WTC11 (cell line): ENCODE measurements around the gene MRFAP1L1. TPM values are rescaled to one million over a fixed set of nuclear protein-coding genes. Genes with fewer than 3 reads are reported as not detected.
A peak's percentile ranks its signal among the peaks of the same experiment; 100 is the strongest.
"Not testable (repeated sequence)": the region's sequence is repeated elsewhere in the genome, so short reads cannot be mapped to it uniquely, and the experiment has no call there.

Experiments used
- ATAC-seq: fragments of 200-7000 bp; cut with Tn5 transposase; 2 replicates; pipeline ENCODE4 v1.10.0; 2021; ENCODE audit warnings: mild to moderate bottlenecking, moderate library complexity
- CTCF ChIA-PET: fragments of 300-600 bp; sonication (Branson Sonifier 250); formaldehyde crosslinking; loops from one replicate; lab custom pipeline; 2021; ENCODE audit warnings: antibody characterized with exemption; lab: Charles Lee
- POLR2A ChIA-PET: fragments of 350-600 bp; sonication (Branson Sonifier 250); formaldehyde crosslinking; loops from one replicate; lab custom pipeline; 2021; ENCODE audit warnings: antibody characterized with exemption; lab: Charles Lee
- DNase-seq: peaks from one replicate; pipeline ENCODE4 v3.0.0; 2021; ENCODE audit warnings: low spot score
- H3K27ac Mint-ChIP-seq: 2 replicates; pipeline ENCODE4 v1.8.0; 2021; ENCODE audit warnings: mixed read lengths
- H3K27me3 Mint-ChIP-seq: 2 replicates; pipeline ENCODE4 v1.8.0; 2021; ENCODE audit warnings: low read depth, mild to moderate bottlenecking, moderate library complexity, mixed read lengths
- H3K36me3 Mint-ChIP-seq: 2 replicates; pipeline ENCODE4 v1.8.0; 2021; ENCODE audit warnings: mixed read lengths
- H3K4me1 Mint-ChIP-seq: 2 replicates; pipeline ENCODE4 v1.8.0; 2022; ENCODE audit warnings: mixed read lengths
- H3K4me3 Mint-ChIP-seq: 2 replicates; pipeline ENCODE4 v1.8.0; 2021; ENCODE audit warnings: mild to moderate bottlenecking, moderate library complexity, mixed read lengths
- H3K9me3 Mint-ChIP-seq: 2 replicates; pipeline ENCODE4 v1.8.0; 2021; ENCODE audit warnings: mixed read lengths
- AFF4 ChIP-seq: sonication (generic); formaldehyde crosslinking; IDR thresholded peaks from 2 replicates; pipeline ENCODE4 v1.8.1; 2023; ENCODE audit warnings: mild to moderate bottlenecking, missing genetic modification reagents, borderline replicate concordance
- CDX4 ChIP-seq: fragments of 250-450 bp; sonication (Bioruptor Pico); IDR thresholded peaks from 2 replicates; pipeline ENCODE4 v1.9.0; 2021; ENCODE audit warnings: moderate library complexity, mild to moderate bottlenecking, inconsistent platforms, borderline replicate concordance
- GABPB1 ChIP-seq: sonication (generic); formaldehyde crosslinking; IDR thresholded peaks from 2 replicates; pipeline ENCODE4 v1.8.1; 2023; ENCODE audit warnings: mild to moderate bottlenecking, missing genetic modification reagents
- HMGXB4 ChIP-seq: sonication (generic); formaldehyde crosslinking; IDR thresholded peaks from 2 replicates; pipeline ENCODE4 v1.8.1; 2023; ENCODE audit warnings: mild to moderate bottlenecking, moderate library complexity, missing genetic modification reagents
- SMAD3 ChIP-seq: sonication (generic); formaldehyde crosslinking; IDR thresholded peaks from 2 replicates; pipeline ENCODE4 v1.8.0; 2022; ENCODE audit warnings: missing genetic modification reagents, mild to moderate bottlenecking, borderline replicate concordance
- STAT6 ChIP-seq: sonication (generic); formaldehyde crosslinking; conservative IDR thresholded peaks from 2 replicates; pipeline ENCODE4 v1.8.1; 2023; ENCODE audit warnings: mild to moderate bottlenecking, low read depth, missing genetic modification reagents, moderate library complexity
- ZNF232 ChIP-seq: sonication (generic); formaldehyde crosslinking; IDR thresholded peaks from 2 replicates; pipeline ENCODE4 v1.8.0; 2022; ENCODE audit warnings: mild to moderate bottlenecking, missing genetic modification reagents
- ZNF263 ChIP-seq: sonication (generic); formaldehyde crosslinking; IDR thresholded peaks from 2 replicates; pipeline ENCODE4 v1.8.1; 2022; ENCODE audit warnings: low read depth, mild to moderate bottlenecking, moderate library complexity, missing genetic modification reagents
- ZNF423 ChIP-seq: fragments of 250-450 bp; sonication (Bioruptor Pico); IDR thresholded peaks from 2 replicates; pipeline ENCODE4 v2.1.2; 2022; ENCODE audit warnings: mild to moderate bottlenecking, moderate library complexity
- ZSCAN18 ChIP-seq: fragments of 250-450 bp; sonication (Bioruptor Pico); IDR thresholded peaks from 2 replicates; pipeline ENCODE4 v2.1.2; 2022; ENCODE audit warnings: mild to moderate bottlenecking, moderate library complexity
- total RNA-seq: library from RNA; stranded (reverse); gene quantifications from 3 replicates; pipeline ENCODE4 v1.2.3, GENCODE V29; 2021

The MRFAP1L1 gene
- total RNA-seq, 1 experiment from 2014 or later, result 54.4 TPM

GRCh38 chr4:6727943-6728250 lies 18.2 kb upstream of the MRFAP1L1 start:
- H3K4me1 Mint-ChIP-seq, result peaks cover 16% of the 10 kb centered on the region
- no peaks in the 10 kb centered on the region for H3K36me3 Mint-ChIP-seq
- H3K27ac Mint-ChIP-seq, result no peak overlapping the region
- no peak overlapping the region for H3K4me3 Mint-ChIP-seq
- ATAC-seq, result no peak
- ChIA-PET CTCF (interaction anchor here (0.6 to 3.8 kb wide), 3 partner anchors 26 to 343 kb away, joined by 3 to 13 read pairs (median 4); no protein-coding TSS in a partner anchor), POLR2A (no interaction called here)
- H3K27me3 Mint-ChIP-seq, result no peaks in the 10 kb centered on the region
- DNase-seq, result no peak
- H3K9me3 Mint-ChIP-seq, result no peaks in the 10 kb centered on the region
- no peak for TF ChIP-seq GABPB1 (CRISPR knock-in tag)
- TF ChIP-seq CDX4, result no peak
- TF ChIP-seq ZNF263, result no peak
- TF ChIP-seq ZNF423, result no peak

GRCh38 chr4:6727081-6727942 lies 17.6 kb upstream of the MRFAP1L1 start:
- H3K27ac Mint-ChIP-seq, result no peak overlapping the region
- peak; percentile 40 for ATAC-seq
- TF ChIP-seq CDX4 (no peak), HMGXB4 (CRISPR knock-in tag) (no peak), STAT6 (CRISPR knock-in tag) (no peak), AFF4 (no peak), SMAD3 (no peak), ZNF232 (CRISPR knock-in tag) (no peak), ZSCAN18 (CRISPR knock-in tag) (no peak)
- TF ChIP-seq, all 79 proteins: peak for 0
- Mint-ChIP-seq H3K9me3 (no peaks in the 10 kb centered on the region), H3K36me3 (no peaks in the 10 kb centered on the region), H3K4me1 (peaks cover 16% of the 10 kb centered on the region), H3K4me3 (no peak overlapping the region), H3K27me3 (no peaks in the 10 kb centered on the region)
- ChIA-PET CTCF (interaction anchor here (0.6 to 1.8 kb wide), 4 partner anchors 26 to 344 kb away, joined by 3 to 5 read pairs (median 4); partner anchors contain the start of gene TADA2B), POLR2A (no interaction called here)
- DNase-seq, result no peak

GRCh38 chr4:6725427-6725961 lies 15.8 kb upstream of the MRFAP1L1 start:
- CTCF ChIA-PET, result interaction anchor here (9.7 kb wide), 1 partner anchor 148 kb away, joined by 94 read pairs; no protein-coding TSS in a partner anchor
- ATAC-seq, POLR2A ChIA-PET, H3K27me3 Mint-ChIP-seq, DNase-seq, H3K4me3 Mint-ChIP-seq, H3K9me3 Mint-ChIP-seq, H3K36me3 Mint-ChIP-seq, H3K27ac Mint-ChIP-seq: not testable (repeated sequence)
- H3K4me1 Mint-ChIP-seq, result peaks cover 11% of the 10 kb centered on the region
